Measurements from ENCODE around the gene FGG.

The FGG gene

GRCh38 chr4:154634058-154634457 is 21.6 kb upstream of the FGG start:
- no peak for TF ChIP-seq CTCF (IDR thresholded peaks at IDR 0.05; ENCODE audit: low read depth, low read length, missing control alignments)

GRCh38 chr4:154631828-154632227 is 19.4 kb upstream of the FGG start:
- no peak for DNase-seq (ENCODE audit: low read depth)
- H3K4me3 ChIP-seq (ENCODE audit: low read depth, low read length), result no peak overlapping the region
- TF ChIP-seq CTCF (IDR thresholded peaks at IDR 0.05; ENCODE audit: low read depth, low read length, missing control alignments), result no peak

More at GRCh38 chr4:154634058-154634457, 21.6 kb upstream of the FGG start:
- H3K4me3 ChIP-seq (ENCODE audit: low read depth, low read length), result no peak overlapping the region
- no peak for DNase-seq (ENCODE audit: low read depth)

GRCh38 chr4:154630324-154630723 is 17.9 kb upstream of the FGG start:
- H3K4me3 ChIP-seq (ENCODE audit: low read depth, low read length), result no peak overlapping the region
- TF ChIP-seq CTCF (IDR thresholded peaks at IDR 0.05; ENCODE audit: low read depth, low read length, missing control alignments), result no peak
- DNase-seq (ENCODE audit: low read depth), result no peak

GRCh38 chr4:154626793-154627484 is 14.5 kb upstream of the FGG start:
- no peak overlapping the region for H3K4me3 ChIP-seq (ENCODE audit: low read depth, low read length)
- TF ChIP-seq CTCF (IDR thresholded peaks at IDR 0.05; ENCODE audit: low read depth, low read length, missing control alignments), result peak; percentile 66
- peak; percentile 5 for DNase-seq (ENCODE audit: low read depth)

- no peak for TF ChIP-seq CTCF (IDR thresholded peaks at IDR 0.05; ENCODE audit: low read depth, low read length, missing control alignments)
- no peak for DNase-seq (ENCODE audit: low read depth)
- no peak overlapping the region for H3K4me3 ChIP-seq (ENCODE audit: low read depth, low read length)
Observed at GRCh38 chr4:154625971-154626370, 13.5 kb upstream of the FGG start.

GRCh38 chr4:154623995-154624394 is 11.5 kb upstream of the FGG start:
- no peak for DNase-seq (ENCODE audit: low read depth)
- no peak for TF ChIP-seq CTCF (IDR thresholded peaks at IDR 0.05; ENCODE audit: low read depth, low read length, missing control alignments)
- no peak overlapping the region for H3K4me3 ChIP-seq (ENCODE audit: low read depth, low read length)

GRCh38 chr4:154623436-154623835 is 11.0 kb upstream of the FGG start:
- TF ChIP-seq CTCF (IDR thresholded peaks at IDR 0.05; ENCODE audit: low read depth, low read length, missing control alignments), result no peak
- no peak for DNase-seq (ENCODE audit: low read depth)
- H3K4me3 ChIP-seq (ENCODE audit: low read depth, low read length), result no peak overlapping the region

Measured in GM12864 (cell line).